Duodenal mucosa (tissue), 2 donors: ENCODE measurements around the gene TSHZ2.

Experiments
- H3K27ac ChIP-seq: one replicate; pipeline ENCODE4 v1.7.0; 2013; ENCODE audit warnings: low read depth, low read length
- H3K27me3 ChIP-seq, 2 donors: one replicate each; pipeline ENCODE4 v1.7.0; 2013; ENCODE audit warnings: low read length in 2 of 2, control low read depth in 1 of 2; ENCODE audit not compliant: insufficient read depth in 2 of 2, control insufficient read depth in 1 of 2
- H3K36me3 ChIP-seq, 2 donors: one replicate each; pipeline ENCODE4 v1.7.0; 2013; ENCODE audit warnings: low read length in 2 of 2, control low read depth in 1 of 2; ENCODE audit not compliant: insufficient read depth in 2 of 2, control insufficient read depth in 1 of 2
- H3K4me1 ChIP-seq, 2 donors: one replicate each; pipeline ENCODE4 v1.7.0; 2013; ENCODE audit warnings: low read length in 2 of 2, control low read depth in 1 of 2; ENCODE audit not compliant: insufficient read depth in 2 of 2, control insufficient read depth in 1 of 2
- H3K4me3 ChIP-seq, 2 donors: one replicate each; pipeline ENCODE4 v1.7.0; 2013; ENCODE audit warnings: low read length in 2 of 2, low read depth in 1 of 2
- H3K9ac ChIP-seq, 2 donors: one replicate each; pipeline ENCODE4 v1.7.0; 2013; ENCODE audit warnings: low read length in 2 of 2, low read depth in 1 of 2
- H3K9me3 ChIP-seq, 2 donors: one replicate each; pipeline ENCODE4 v1.7.0; 2013; ENCODE audit warnings: low read length in 2 of 2, control low read depth in 1 of 2; ENCODE audit not compliant: control insufficient read depth in 1 of 2

TSHZ2 gene

DNA sequence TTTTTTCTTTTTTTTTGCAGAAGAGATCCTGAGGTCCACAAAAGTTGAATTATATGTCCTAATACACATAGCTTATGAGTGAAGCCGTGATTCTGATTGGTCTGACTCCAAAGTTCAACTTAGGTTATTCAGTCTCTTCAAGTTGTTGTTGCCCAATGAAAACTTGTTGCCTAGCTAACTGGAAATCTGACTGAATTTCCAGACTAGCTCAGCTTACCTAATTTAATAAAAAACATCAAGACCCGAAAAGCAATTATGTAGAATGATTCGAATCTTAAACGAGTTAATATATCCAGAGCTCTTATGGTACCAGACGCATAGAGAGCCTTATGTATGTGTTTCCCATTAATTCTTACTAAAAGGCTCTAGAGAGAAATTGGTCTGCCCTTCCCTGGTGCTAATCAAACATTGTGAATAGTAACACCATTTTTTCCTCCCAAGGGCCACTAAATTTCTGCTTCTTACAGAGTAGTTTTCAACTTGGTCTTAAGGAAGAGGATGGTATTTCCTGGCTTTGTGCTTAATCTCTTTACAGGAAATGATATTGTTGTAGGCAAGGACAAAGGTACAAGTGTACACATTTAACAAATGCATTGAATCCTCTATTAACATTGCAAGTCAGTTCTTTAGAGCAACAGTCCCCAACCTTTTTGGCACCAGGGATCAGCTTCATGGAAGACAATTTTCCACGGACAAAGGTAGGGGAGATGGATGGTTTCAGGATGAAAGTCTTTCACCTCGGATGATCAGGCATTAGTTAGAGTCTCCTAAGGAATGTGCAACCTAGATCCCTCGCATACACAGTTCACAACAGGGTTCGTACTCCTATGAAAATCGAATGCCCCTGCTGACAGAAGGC lies 107.9 kb downstream of the TSHZ2 start:
- H3K36me3 ChIP-seq: no peaks in the 10 kb centered on the region
- no peak overlapping the region for H3K9ac ChIP-seq
- H3K4me3 ChIP-seq: peak overlapping the region in 1 of 2 donors; percentile 13
- H3K9me3 ChIP-seq: no peaks in the 10 kb centered on the region
- no peak overlapping the region for H3K27ac ChIP-seq
- peaks cover 44 to 45% of the 10 kb centered on the region in 2 donors for H3K4me1 ChIP-seq
- H3K27me3 ChIP-seq: no peaks in the 10 kb centered on the region

DNA sequence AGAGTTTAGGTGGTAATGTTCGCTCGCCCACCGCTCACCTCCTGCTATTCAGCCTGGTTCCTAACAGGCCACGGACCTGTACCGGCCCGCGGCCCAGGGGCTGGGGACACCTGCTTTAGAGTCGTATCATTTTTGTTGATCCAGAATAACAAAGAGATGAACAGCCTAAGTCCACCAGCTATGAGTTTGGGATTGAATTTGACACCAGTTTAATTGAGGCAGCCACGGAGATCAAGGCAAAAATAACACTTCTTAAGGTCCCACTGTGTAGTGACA lies 108.5 kb downstream of the TSHZ2 start:
- Histone ChIP-seq H3K9me3 (no peaks in the 10 kb centered on the region), H3K4me1 (peaks cover 40 to 42% of the 10 kb centered on the region in 2 donors), H3K36me3 (no peaks in the 10 kb centered on the region), H3K4me3 (no peak overlapping the region), H3K27me3 (no peaks in the 10 kb centered on the region), H3K27ac (no peak overlapping the region), H3K9ac (no peak overlapping the region)

DNA sequence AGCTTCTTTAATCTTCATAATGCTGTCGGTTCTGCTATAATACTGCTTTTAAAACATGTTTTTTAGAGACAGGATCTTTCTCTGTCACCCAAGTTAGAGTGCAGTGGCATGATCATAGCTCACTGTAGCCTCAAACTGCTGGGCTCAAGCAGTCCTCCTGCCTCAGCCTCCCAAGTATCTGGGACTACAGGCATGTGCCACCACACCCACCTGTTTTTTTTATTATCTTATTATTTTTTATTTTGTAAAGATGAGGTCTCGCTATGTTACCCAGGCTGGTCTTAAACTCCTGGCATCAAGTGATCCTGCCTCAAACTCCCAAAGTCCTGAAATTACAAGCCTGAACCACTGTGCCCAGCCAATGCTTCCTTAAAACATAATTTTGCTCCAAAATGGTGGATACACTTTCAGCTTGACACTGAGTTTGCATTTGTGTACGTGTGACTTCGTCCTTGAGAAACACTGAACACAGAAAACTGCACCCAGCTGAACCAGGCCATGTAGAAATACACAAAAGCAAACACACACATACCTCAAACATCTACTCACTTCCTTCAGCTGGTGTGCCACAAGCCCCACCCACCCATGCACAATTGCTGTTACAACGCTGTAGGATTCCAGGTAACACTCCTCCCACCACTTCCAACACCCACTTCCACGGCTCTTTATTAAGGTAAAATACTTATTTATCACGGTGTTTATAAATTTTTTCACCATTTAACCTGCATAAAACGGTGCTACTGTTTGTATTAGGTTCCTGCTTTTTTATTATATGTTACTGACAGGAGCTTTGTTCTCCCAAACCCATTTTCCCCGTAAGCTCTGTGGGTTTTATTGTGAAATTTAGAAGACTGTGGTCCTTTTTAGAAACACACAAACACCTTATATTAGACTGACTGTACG lies 109.1 kb downstream of the TSHZ2 start:
- H3K27me3 ChIP-seq: no peaks in the 10 kb centered on the region
- H3K4me3 ChIP-seq: no peak overlapping the region
- H3K27ac ChIP-seq: no peak overlapping the region
- H3K9ac ChIP-seq: no peak overlapping the region
- no peaks in the 10 kb centered on the region for H3K9me3 ChIP-seq
- H3K4me1 ChIP-seq: peaks cover 37 to 41% of the 10 kb centered on the region in 2 donors
- no peaks in the 10 kb centered on the region for H3K36me3 ChIP-seq

DNA sequence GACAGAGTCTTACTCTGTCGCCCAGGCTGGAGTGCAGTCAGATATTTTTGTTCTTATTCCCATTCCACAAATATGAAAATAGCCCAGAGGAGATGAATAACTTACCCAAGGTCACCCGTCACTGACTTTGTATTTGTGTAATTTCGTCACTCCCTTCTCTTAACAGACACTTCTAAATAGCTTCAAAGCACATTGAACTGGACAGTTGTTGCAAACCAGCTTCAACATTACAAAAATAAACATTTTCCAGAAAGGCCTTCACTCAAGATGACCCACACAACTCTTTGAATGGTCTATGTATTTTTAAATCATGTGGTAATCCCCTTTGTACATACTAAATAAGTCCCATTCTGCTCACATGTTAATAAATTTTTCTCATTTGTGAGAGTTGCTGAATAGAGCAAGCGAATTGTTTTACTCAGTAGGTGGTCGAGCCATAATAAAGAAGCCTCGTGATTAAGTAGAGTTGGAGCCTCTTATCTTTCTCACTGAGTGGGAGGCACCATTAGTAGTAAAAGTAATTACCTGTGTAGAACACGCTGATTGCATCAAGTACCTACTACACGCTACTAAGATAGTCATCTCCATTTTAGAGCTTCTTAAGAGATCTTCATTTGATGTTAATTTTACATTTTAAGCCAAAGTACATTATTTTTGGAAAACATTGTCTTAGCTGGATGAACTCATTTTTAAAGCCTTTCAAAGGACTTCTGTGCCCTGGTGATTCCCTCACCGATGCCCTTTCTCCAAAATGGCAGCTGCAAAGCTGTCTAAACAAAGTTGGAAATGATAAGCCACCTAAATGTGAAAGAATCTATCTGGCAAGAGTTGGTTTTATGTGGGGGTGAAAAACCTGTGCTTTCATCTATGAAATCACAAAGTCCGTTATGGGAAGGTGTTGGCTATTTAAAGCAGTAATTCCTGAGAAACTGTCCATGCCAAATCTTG lies 110.0 kb downstream of the TSHZ2 start:
- H3K27ac ChIP-seq: no peak overlapping the region
- H3K9me3 ChIP-seq: no peaks in the 10 kb centered on the region
- no peaks in the 10 kb centered on the region for H3K27me3 ChIP-seq
- peaks cover 32 to 35% of the 10 kb centered on the region in 2 donors for H3K4me1 ChIP-seq
- H3K9ac ChIP-seq: no peak overlapping the region
- H3K4me3 ChIP-seq: no peak overlapping the region
- no peaks in the 10 kb centered on the region for H3K36me3 ChIP-seq

DNA sequence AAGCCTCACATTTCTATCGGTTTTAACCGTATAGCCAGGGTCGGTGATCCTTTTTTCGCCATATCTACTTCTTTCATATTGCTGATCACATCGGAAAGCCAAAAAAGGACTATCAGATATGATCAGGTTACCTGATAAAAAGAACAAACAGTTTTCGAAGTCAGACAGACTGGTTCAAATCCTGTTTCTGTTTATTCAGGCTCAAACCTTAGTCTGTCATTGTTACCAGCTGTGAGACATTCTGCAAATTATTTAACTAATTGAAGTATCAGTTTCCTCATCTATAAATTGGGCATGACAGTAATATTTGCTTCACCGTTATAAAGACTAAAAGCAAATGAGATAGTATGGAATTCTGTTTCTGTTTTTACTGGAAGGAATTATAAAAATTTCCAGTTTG lies 111.3 kb downstream of the TSHZ2 start:
- Histone ChIP-seq H3K27me3 (no peaks in the 10 kb centered on the region), H3K9me3 (no peaks in the 10 kb centered on the region), H3K27ac (no peak overlapping the region), H3K4me3 (no peak overlapping the region), H3K9ac (no peak overlapping the region), H3K4me1 (peaks cover 24 to 31% of the 10 kb centered on the region in 2 donors), H3K36me3 (no peaks in the 10 kb centered on the region)

DNA sequence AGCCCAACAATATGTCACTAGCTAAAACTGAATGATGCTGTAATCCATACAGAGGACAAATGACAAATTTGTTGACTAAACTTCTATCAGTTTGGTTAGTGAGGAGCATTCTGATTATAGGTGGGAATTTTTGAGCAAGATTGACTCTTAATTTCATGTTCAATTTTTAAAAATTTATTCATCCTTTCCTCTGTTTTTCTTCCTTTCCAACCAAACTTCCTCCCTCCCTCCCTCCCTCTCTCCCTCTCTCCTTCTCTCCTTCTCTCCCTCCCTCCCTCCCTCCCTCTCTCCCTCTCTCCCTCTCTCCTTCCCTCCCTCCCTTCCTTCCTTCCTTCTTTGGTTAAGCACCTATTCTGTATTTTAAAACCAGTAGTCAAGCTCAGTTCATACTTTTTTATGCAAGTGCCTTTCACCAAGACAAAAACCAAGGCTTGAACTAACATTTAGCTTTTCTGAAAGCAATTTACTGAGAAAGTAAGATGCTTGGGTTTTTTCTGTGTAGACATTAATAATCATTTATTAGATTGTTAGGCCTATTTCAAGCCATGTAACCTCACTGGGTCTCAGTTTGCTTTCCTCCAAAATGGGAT lies 112.3 kb downstream of the TSHZ2 start:
- no peak overlapping the region for H3K9ac ChIP-seq
- H3K4me3 ChIP-seq: no peak overlapping the region
- no peaks in the 10 kb centered on the region for H3K27me3 ChIP-seq
- H3K27ac ChIP-seq: no peak overlapping the region
- no peaks in the 10 kb centered on the region for H3K36me3 ChIP-seq
- H3K4me1 ChIP-seq: peaks cover 14 to 20% of the 10 kb centered on the region in 2 donors
- H3K9me3 ChIP-seq: no peaks in the 10 kb centered on the region

DNA sequence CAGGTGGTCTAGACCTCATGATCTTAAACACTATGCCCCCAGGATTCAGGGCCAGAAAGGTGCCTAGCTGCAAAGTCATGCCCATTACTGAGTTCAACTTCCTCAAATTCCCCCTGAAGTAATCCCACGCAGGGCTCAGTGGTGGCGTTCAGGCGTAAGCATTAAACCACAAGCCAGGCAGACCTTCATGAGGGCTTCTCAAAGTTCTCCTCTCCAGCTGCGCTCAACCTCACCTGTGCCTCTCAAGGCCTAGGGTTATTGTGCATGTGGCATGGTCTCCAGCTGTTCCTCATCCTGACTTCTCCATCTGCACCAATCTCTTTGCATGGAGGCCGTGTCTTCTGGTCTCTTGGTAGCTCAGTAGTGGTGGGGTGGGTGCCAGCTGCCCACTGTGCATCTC lies 113.6 kb downstream of the TSHZ2 start:
- Histone ChIP-seq H3K4me1 (peaks cover 3 to 9% of the 10 kb centered on the region in 2 donors), H3K27me3 (no peaks in the 10 kb centered on the region), H3K4me3 (no peak overlapping the region), H3K9ac (no peak overlapping the region), H3K36me3 (no peaks in the 10 kb centered on the region), H3K9me3 (no peaks in the 10 kb centered on the region), H3K27ac (no peak overlapping the region)

DNA sequence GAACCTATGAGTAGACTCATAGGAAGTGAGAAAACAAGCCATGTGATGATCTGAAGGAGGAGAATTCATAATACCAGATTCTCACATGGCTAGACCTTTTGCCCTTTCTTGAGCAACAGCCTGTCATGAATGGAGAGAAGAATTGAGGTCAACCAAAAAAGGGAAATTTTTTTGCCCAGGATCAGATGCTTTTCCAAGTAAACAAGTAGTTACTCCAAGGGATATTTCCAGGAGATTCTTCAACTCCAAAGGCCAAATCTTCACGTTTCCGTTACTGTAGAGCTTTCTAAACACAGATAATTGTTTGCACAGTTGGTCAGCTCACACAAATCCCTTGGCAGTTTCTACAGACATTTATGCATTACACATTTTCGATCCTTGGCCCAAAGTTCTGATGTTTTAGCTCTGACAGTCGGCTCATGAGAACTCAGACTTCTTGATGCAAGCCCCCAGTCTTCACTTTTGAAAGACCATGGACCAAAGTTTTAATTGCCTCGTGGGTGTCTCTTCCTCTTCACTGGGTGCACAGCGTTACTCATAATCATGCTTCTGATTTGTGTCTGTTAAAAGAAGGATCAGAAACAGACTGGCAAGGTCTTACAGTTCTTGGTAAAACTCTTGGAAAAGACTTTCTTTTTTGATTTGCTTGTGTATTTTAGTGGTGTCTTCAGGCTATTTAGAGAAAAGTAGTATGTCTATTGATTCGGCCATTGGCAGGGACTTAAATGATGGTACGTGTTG lies 115.0 kb downstream of the TSHZ2 start:
- Histone ChIP-seq H3K4me3 (no peak overlapping the region), H3K36me3 (no peaks in the 10 kb centered on the region), H3K9ac (no peak overlapping the region), H3K27ac (no peak overlapping the region), H3K27me3 (no peaks in the 10 kb centered on the region), H3K4me1 (no peaks in the 10 kb centered on the region), H3K9me3 (no peaks in the 10 kb centered on the region)

DNA sequence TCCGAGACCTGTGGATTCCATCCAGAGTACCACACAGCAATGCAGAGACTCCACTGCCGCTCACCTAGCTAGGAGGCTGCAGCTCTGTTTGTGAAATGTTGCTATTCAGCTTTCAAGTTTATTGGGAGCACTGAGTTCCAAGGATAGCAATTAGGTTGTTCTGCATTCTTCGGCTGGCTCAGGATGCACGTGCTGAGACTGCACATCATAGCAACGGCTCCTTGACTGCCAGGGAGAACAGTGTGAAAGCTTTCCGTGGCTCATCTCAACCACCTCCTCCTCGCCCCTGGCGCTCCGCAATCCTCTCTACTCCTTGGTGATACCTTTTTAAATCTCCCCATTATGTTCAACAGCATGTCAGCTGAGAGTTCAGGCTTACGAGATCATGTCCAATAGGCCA lies 116.6 kb downstream of the TSHZ2 start:
- Histone ChIP-seq H3K9ac (no peak overlapping the region), H3K9me3 (no peaks in the 10 kb centered on the region), H3K4me3 (no peak overlapping the region), H3K4me1 (no peaks in the 10 kb centered on the region), H3K27ac (no peak overlapping the region), H3K27me3 (no peaks in the 10 kb centered on the region), H3K36me3 (no peaks in the 10 kb centered on the region)
